CD8-positive, alpha-beta memory T cell (primary cell): ENCODE results near the gene RERE. TPM values are rescaled to one million over a fixed set of nuclear protein-coding genes. Genes with fewer than 3 reads are reported as not detected.
A peak's percentile ranks its signal among the peaks of the same experiment; 100 is the strongest.

Experiments used
- CTCF ChIA-PET: fragments of 350-600 bp; sonication (Branson Sonifier 250); formaldehyde crosslinking; loops from one replicate; lab custom pipeline; 2021; ENCODE audit warnings: antibody characterized with exemption; lab: Charles Lee
- POLR2A ChIA-PET: fragments of 350-600 bp; sonication (Branson Sonifier 250); formaldehyde crosslinking; loops from one replicate; lab custom pipeline; 2021; ENCODE audit warnings: antibody characterized with exemption; lab: Charles Lee
- DNase-seq, 5 donors: peaks; one replicate each; pipeline versions ENCODE4 v3.0.0 to v3.0.0-alpha.2; 2020 to 2022; ENCODE audit warnings: mixed read lengths in 1 of 5
- H3K27ac ChIP-seq: one replicate; pipeline ENCODE4 v1.7.0; 2013; ENCODE audit warnings: low read depth, mild to moderate bottlenecking, low read length, moderate library complexity
- H3K27me3 ChIP-seq: 2 replicates; pipeline ENCODE4 v1.7.0; 2013; ENCODE audit warnings: low read length, mild to moderate bottlenecking; ENCODE audit not compliant: insufficient read depth, poor library complexity, severe bottlenecking
- H3K36me3 ChIP-seq: 2 replicates; pipeline ENCODE4 v1.7.0; 2013; ENCODE audit warnings: mild to moderate bottlenecking, low read length, moderate library complexity; ENCODE audit not compliant: insufficient read depth
- H3K4me1 ChIP-seq: 2 replicates; pipeline ENCODE4 v1.7.0; 2013; ENCODE audit warnings: mild to moderate bottlenecking, low read length, moderate library complexity; ENCODE audit not compliant: insufficient read depth
- H3K4me3 ChIP-seq: 2 replicates; pipeline ENCODE4 v1.7.0; 2013; ENCODE audit warnings: mild to moderate bottlenecking, low read length
- H3K9me3 ChIP-seq: 2 replicates; pipeline ENCODE4 v1.7.0; 2013; ENCODE audit warnings: mild to moderate bottlenecking, low read length
- H3K27ac Mint-ChIP-seq, 8 donors: one replicate each; pipeline ENCODE4 v1.8.0; 2020 to 2021; ENCODE audit warnings: mixed read lengths in 8 of 8, mild to moderate bottlenecking in 6 of 8, inconsistent platforms in 3 of 8, moderate library complexity in 3 of 8
- H3K27me3 Mint-ChIP-seq, 2 donors: one replicate each; pipeline ENCODE4 v1.8.0; 2020 to 2021; ENCODE audit warnings: mixed read lengths in 2 of 2, mild to moderate bottlenecking in 1 of 2, moderate library complexity in 1 of 2
- H3K36me3 Mint-ChIP-seq, 3 donors: one replicate each; pipeline ENCODE4 v1.8.0; 2020 to 2021; ENCODE audit warnings: mixed read lengths in 3 of 3, inconsistent platforms in 1 of 3, mild to moderate bottlenecking in 1 of 3
- H3K4me1 Mint-ChIP-seq, 3 donors: one replicate each; pipeline ENCODE4 v1.8.0; 2020 to 2021; ENCODE audit warnings: mixed read lengths in 3 of 3, inconsistent platforms in 1 of 3, mild to moderate bottlenecking in 1 of 3
- H3K4me3 Mint-ChIP-seq, 7 donors: one replicate each; pipeline ENCODE4 v1.8.0; 2020 to 2021; ENCODE audit warnings: mixed read lengths in 7 of 7, mild to moderate bottlenecking in 6 of 7, moderate library complexity in 4 of 7, inconsistent platforms in 2 of 7
- H3K9me3 Mint-ChIP-seq, 5 donors: one replicate each; pipeline ENCODE4 v1.8.0; 2020 to 2022; ENCODE audit warnings: mixed read lengths in 5 of 5, mild to moderate bottlenecking in 3 of 5, moderate library complexity in 2 of 5, inconsistent platforms in 1 of 5
- polyA plus RNA-seq: library from polyadenylated mRNA; unstranded; fragments of 300-500 nt; fragmentation: Illumina TruSeq; gene quantifications from one replicate; pipeline ENCODE4 v1.2.3, GENCODE V29; 2021
- total RNA-seq, 2 experiments: library from RNA; stranded (reverse); gene quantifications; one replicate each; pipeline ENCODE4 v1.2.3, GENCODE V29; 2021

Gene RERE
- total and polyA plus RNA-seq, 3 experiments from 2014 or later: 10.9 to 39.2 (median 37.9) TPM

DNA sequence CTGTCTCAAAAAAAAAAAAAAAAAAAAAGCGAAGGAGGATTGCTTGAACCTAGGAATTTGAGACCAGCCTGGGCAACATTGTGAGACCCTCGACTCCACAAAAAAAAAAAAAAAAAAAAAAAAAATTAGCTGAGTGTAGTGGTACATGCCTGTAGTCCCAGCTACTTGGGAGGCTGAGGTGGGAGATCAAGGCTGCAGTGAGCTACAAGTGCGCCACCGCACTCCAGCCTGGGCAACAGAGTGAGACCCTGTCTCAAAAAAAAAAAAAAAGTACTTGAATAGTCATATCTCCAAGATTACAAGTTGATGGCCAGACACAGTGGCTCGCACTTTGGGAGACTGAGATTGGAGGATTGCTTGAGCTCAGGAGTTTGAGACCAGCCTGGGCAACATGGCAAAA, 33.6 kb upstream of the RERE start:
- peaks cover 0 to 3% (median under 1%) of the 10 kb centered on the region in 3 donors for H3K36me3 Mint-ChIP-seq
- ChIA-PET POLR2A (no interaction called here), CTCF (interaction anchor here (1.5 to 4.5 kb wide), 4 partner anchors 10 to 288 kb away, joined by 4 to 82 read pairs (median 36); partner anchors contain the start of gene ENO1)
- peaks cover 0 to 3% (median 0%) of the 10 kb centered on the region in 3 donors for H3K4me1 Mint-ChIP-seq
- H3K9me3 Mint-ChIP-seq: no peaks in the 10 kb centered on the region
- Histone ChIP-seq H3K4me3 (no peak overlapping the region), H3K9me3 (no peaks in the 10 kb centered on the region), H3K27me3 (no peaks in the 10 kb centered on the region), H3K4me1 (no peaks in the 10 kb centered on the region), H3K36me3 (no peaks in the 10 kb centered on the region), H3K27ac (no peak overlapping the region)
- H3K27ac Mint-ChIP-seq: no peak overlapping the region
- H3K27me3 Mint-ChIP-seq: no peaks in the 10 kb centered on the region
- DNase-seq: no peak
- no peak overlapping the region for H3K4me3 Mint-ChIP-seq

- DNase-seq: peak; percentile 56 to 80 (median 64)
- H3K4me3 Mint-ChIP-seq: peak overlapping the region in 1 of 7 donors; percentile 6
Observed at GRCh38 chr1:8848663-8849386, 31.4 kb upstream of the RERE start.

GRCh38 chr1:8847990-8848389, 30.6 kb upstream of the RERE start:
- Mint-ChIP-seq H3K4me3 (no peak overlapping the region), H3K27ac (peak overlapping the region in 1 of 8 donors; percentile 83), H3K9me3 (no peaks in the 10 kb centered on the region), H3K4me1 (peaks cover 0 to 3% (median 0%) of the 10 kb centered on the region in 3 donors), H3K36me3 (no peaks in the 10 kb centered on the region), H3K27me3 (no peaks in the 10 kb centered on the region)
- DNase-seq: no peak
- ChIA-PET CTCF (interaction anchor here (0.5 to 4.5 kb wide), 21 partner anchors 9 to 833 kb away, joined by 3 to 82 read pairs (median 6); partner anchors contain the start of gene RERE), POLR2A (no interaction called here)
- Histone ChIP-seq H3K27me3 (no peaks in the 10 kb centered on the region), H3K27ac (no peak overlapping the region), H3K4me3 (no peak overlapping the region), H3K36me3 (no peaks in the 10 kb centered on the region), H3K9me3 (no peaks in the 10 kb centered on the region), H3K4me1 (no peaks in the 10 kb centered on the region)

More at GRCh38 chr1:8848663-8849386, 31.4 kb upstream of the RERE start:
- Mint-ChIP-seq H3K27ac (no peak overlapping the region), H3K9me3 (no peaks in the 10 kb centered on the region), H3K36me3 (no peaks in the 10 kb centered on the region), H3K4me1 (peaks cover 0 to 3% (median 0%) of the 10 kb centered on the region in 3 donors), H3K27me3 (no peaks in the 10 kb centered on the region)
- Histone ChIP-seq H3K4me1 (no peaks in the 10 kb centered on the region), H3K27me3 (no peaks in the 10 kb centered on the region), H3K27ac (no peak overlapping the region), H3K36me3 (no peaks in the 10 kb centered on the region), H3K9me3 (no peaks in the 10 kb centered on the region), H3K4me3 (no peak overlapping the region)
- ChIA-PET POLR2A (interaction anchor here (0.6 to 1.0 kb wide), 2 partner anchors 10 to 30 kb away, joined by 3 read pairs; partner anchors contain the start of gene ENO1), CTCF (interaction anchor here (0.5 to 4.5 kb wide), 43 partner anchors 9 to 833 kb away, joined by 3 to 82 read pairs (median 4); partner anchors contain the start of gene RERE)

DNA sequence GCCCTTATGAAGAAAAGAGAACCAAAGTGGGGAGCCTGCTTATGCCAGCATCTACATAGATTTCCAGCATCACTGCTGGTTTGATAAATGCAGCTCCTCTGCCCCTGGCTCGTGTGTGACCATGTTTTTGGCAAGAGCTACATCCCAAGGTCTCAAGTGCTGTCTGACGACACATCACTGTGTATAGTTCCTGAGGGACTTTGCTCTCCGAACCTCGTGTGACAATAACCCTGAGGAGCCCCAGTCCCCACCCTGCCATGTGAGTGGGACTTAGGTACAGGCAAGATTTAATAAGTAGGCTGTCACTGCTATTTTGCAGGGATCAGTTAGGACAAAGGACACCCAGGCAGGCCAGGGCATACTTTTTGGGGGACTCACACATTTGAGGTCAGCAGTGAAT, 28.8 kb upstream of the RERE start:
- peaks cover 0 to 3% (median 0%) of the 10 kb centered on the region in 3 donors for H3K4me1 Mint-ChIP-seq
- CTCF ChIA-PET: interaction anchor here (1.9 kb wide), 1 partner anchor 285 kb away, joined by 8 read pairs; no protein-coding TSS in a partner anchor
- no peaks in the 10 kb centered on the region for H3K9me3 ChIP-seq
- no peaks in the 10 kb centered on the region for H3K36me3 Mint-ChIP-seq
- no peak overlapping the region for H3K27ac ChIP-seq
- H3K4me1 ChIP-seq: no peaks in the 10 kb centered on the region
- H3K9me3 Mint-ChIP-seq: no peaks in the 10 kb centered on the region
- POLR2A ChIA-PET: no interaction called here
- DNase-seq: no peak
- no peaks in the 10 kb centered on the region for H3K27me3 ChIP-seq
- no peak overlapping the region for H3K27ac Mint-ChIP-seq
- no peak overlapping the region for H3K4me3 Mint-ChIP-seq
- no peak overlapping the region for H3K4me3 ChIP-seq
- H3K27me3 Mint-ChIP-seq: no peaks in the 10 kb centered on the region
- H3K36me3 ChIP-seq: no peaks in the 10 kb centered on the region

- Histone ChIP-seq H3K9me3 (no peaks in the 10 kb centered on the region), H3K4me3 (no peak overlapping the region), H3K27me3 (no peaks in the 10 kb centered on the region), H3K36me3 (no peaks in the 10 kb centered on the region), H3K4me1 (no peaks in the 10 kb centered on the region), H3K27ac (no peak overlapping the region)
- Mint-ChIP-seq H3K27ac (peak overlapping the region in 1 of 8 donors; percentile 39), H3K27me3 (no peaks in the 10 kb centered on the region), H3K4me3 (no peak overlapping the region), H3K36me3 (no peaks in the 10 kb centered on the region), H3K4me1 (peaks cover 0 to 3% (median 0%) of the 10 kb centered on the region in 3 donors), H3K9me3 (no peaks in the 10 kb centered on the region)
- ChIA-PET CTCF (interaction anchor here (1.0 to 1.9 kb wide), 2 partner anchors 11 to 284 kb away, joined by 4 to 8 read pairs; no protein-coding TSS in a partner anchor), POLR2A (no interaction called here)
- no peak for DNase-seq
Observed at GRCh38 chr1:8845104-8846097, 28.0 kb upstream of the RERE start.

DNA sequence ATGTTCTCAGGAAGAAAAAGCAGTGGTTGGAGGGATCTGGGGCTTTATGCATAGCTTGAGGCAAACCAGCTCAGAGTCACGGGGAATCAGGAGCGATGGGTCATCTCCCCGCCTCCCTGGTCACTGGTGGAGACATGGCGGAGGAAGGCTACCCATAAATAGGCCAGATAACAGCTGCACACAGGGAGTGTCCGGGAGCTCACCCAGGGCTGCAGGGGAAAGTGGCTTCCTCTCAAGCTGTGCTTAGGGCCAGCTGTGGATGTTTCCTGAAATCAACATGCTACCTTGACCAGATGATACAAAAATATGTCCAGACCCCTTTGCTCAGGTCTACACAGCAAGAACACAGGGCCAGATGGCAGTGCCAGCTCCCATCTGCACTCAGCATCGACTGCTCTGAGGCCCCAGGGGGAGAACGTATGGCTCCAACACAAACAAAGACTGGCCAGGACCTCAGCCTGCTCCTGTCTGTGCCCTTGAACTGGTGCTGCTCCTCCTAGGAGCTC, 27.1 kb upstream of the RERE start:
- Mint-ChIP-seq H3K4me3 (no peak overlapping the region), H3K27me3 (no peaks in the 10 kb centered on the region), H3K36me3 (no peaks in the 10 kb centered on the region), H3K27ac (peak overlapping the region in 1 of 8 donors; percentile 73), H3K9me3 (no peaks in the 10 kb centered on the region), H3K4me1 (peaks cover 0 to 3% (median 0%) of the 10 kb centered on the region in 3 donors)
- H3K27ac ChIP-seq: no peak overlapping the region
- no peak overlapping the region for H3K4me3 ChIP-seq
- no peaks in the 10 kb centered on the region for H3K9me3 ChIP-seq
- H3K36me3 ChIP-seq: no peaks in the 10 kb centered on the region
- DNase-seq: no peak
- no peaks in the 10 kb centered on the region for H3K27me3 ChIP-seq
- ChIA-PET CTCF (interaction anchor here (1.0 kb wide), 1 partner anchor 12 kb away, joined by 4 read pairs; no protein-coding TSS in a partner anchor), POLR2A (no interaction called here)
- no peaks in the 10 kb centered on the region for H3K4me1 ChIP-seq

GRCh38 chr1:8841395-8841794, 24.0 kb upstream of the RERE start:
- Mint-ChIP-seq H3K36me3 (no peaks in the 10 kb centered on the region), H3K4me1 (no peaks in the 10 kb centered on the region), H3K9me3 (no peaks in the 10 kb centered on the region), H3K4me3 (no peak overlapping the region), H3K27ac (no peak overlapping the region), H3K27me3 (no peaks in the 10 kb centered on the region)
- H3K27ac ChIP-seq: no peak overlapping the region
- no peaks in the 10 kb centered on the region for H3K27me3 ChIP-seq
- ChIA-PET POLR2A (no interaction called here), CTCF (no interaction called here)
- H3K9me3 ChIP-seq: no peaks in the 10 kb centered on the region
- no peaks in the 10 kb centered on the region for H3K36me3 ChIP-seq
- H3K4me3 ChIP-seq: no peak overlapping the region
- no peaks in the 10 kb centered on the region for H3K4me1 ChIP-seq
- DNase-seq: no peak
